Nephron progenitor cell (in vitro differentiated cells): ENCODE data around the gene QRICH1.
A peak's percentile ranks its signal among the peaks of the same experiment; 100 is the strongest.

Experiments used
- DNase-seq: peaks from one replicate; pipeline ENCODE4 v3.0.0; 2021
- H3K27ac Mint-ChIP-seq: 2 replicates; pipeline ENCODE4 v1.8.0; 2021; ENCODE audit warnings: mild to moderate bottlenecking, moderate library complexity, mixed read lengths
- H3K27me3 Mint-ChIP-seq: 2 replicates; pipeline ENCODE4 v1.8.0; 2021; ENCODE audit warnings: mild to moderate bottlenecking, low read depth, mixed read lengths; ENCODE audit not compliant: poor library complexity
- H3K36me3 Mint-ChIP-seq: 2 replicates; pipeline ENCODE4 v1.8.0; 2021; ENCODE audit warnings: low read depth, mixed read lengths
- H3K4me1 Mint-ChIP-seq: 2 replicates; pipeline ENCODE4 v1.8.0; 2021; ENCODE audit warnings: mixed read lengths
- H3K4me3 Mint-ChIP-seq: 2 replicates; pipeline ENCODE4 v1.8.0; 2021; ENCODE audit warnings: mild to moderate bottlenecking, moderate library complexity, mixed read lengths
- H3K9me3 Mint-ChIP-seq: 2 replicates; pipeline ENCODE4 v1.8.0; 2021; ENCODE audit warnings: mild to moderate bottlenecking, moderate library complexity, mixed read lengths
- CTCF ChIP-seq: fragments of 200-600 bp; sonication (generic); IDR thresholded peaks from 2 replicates; pipeline ENCODE4 v1.5.0; 2021; ENCODE audit warnings: antibody characterized with exemption

Gene QRICH1

GRCh38 chr3:49124991-49125670, 31.3 kb upstream of the QRICH1 start:
- H3K4me3 Mint-ChIP-seq, result no peak overlapping the region

DNA sequence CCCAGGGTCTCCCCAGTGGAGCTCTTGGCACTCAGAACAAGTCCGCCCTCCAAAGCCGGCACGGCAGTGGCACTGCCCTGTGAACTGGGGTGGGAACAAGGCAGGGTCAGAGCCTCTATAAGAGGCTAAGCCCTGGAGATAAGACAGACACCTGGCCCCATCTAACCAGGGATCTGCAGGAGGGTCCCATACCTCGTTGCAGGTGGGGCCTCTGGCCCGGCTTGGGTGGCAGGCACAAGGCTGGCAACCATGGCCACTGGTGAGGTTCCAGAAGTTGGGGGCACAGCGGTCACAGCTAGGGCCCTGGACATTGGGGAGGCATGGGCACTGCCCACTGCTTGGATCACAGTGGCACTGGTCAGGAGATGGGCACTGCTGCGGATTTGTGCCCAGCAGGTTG, 30.3 kb upstream of the QRICH1 start:
- Mint-ChIP-seq H3K36me3 (peaks cover 6% of the 10 kb centered on the region), H3K27me3 (no peaks in the 10 kb centered on the region), H3K4me3 (no peak overlapping the region), H3K4me1 (peaks cover 11% of the 10 kb centered on the region), H3K9me3 (no peaks in the 10 kb centered on the region), H3K27ac (no peak overlapping the region)
- no peak for DNase-seq
- TF ChIP-seq CTCF, result no peak

More at GRCh38 chr3:49124991-49125670, 31.3 kb upstream of the QRICH1 start:
- Mint-ChIP-seq H3K9me3 (no peaks in the 10 kb centered on the region), H3K27me3 (no peaks in the 10 kb centered on the region), H3K36me3 (peaks cover 5% of the 10 kb centered on the region), H3K4me1 (peaks cover 7% of the 10 kb centered on the region), H3K27ac (peak overlapping the region; percentile 11)
- TF ChIP-seq CTCF, result no peak
- peak; percentile 21 for DNase-seq

- Mint-ChIP-seq H3K4me1 (peaks cover 13% of the 10 kb centered on the region), H3K27ac (no peak overlapping the region), H3K27me3 (no peaks in the 10 kb centered on the region), H3K9me3 (no peaks in the 10 kb centered on the region), H3K4me3 (no peak overlapping the region), H3K36me3 (peaks cover 11% of the 10 kb centered on the region)
- no peak for DNase-seq
- TF ChIP-seq CTCF, result no peak
Measured at GRCh38 chr3:49123687-49124086, 29.8 kb upstream of the QRICH1 start.

- Mint-ChIP-seq H3K9me3 (no peaks in the 10 kb centered on the region), H3K4me3 (no peak overlapping the region), H3K36me3 (peaks cover 14% of the 10 kb centered on the region), H3K27me3 (no peaks in the 10 kb centered on the region), H3K4me1 (peaks cover 13% of the 10 kb centered on the region), H3K27ac (no peak overlapping the region)
- TF ChIP-seq CTCF, result no peak
- no peak for DNase-seq
Measured at GRCh38 chr3:49122886-49123545, 29.1 kb upstream of the QRICH1 start.

DNA sequence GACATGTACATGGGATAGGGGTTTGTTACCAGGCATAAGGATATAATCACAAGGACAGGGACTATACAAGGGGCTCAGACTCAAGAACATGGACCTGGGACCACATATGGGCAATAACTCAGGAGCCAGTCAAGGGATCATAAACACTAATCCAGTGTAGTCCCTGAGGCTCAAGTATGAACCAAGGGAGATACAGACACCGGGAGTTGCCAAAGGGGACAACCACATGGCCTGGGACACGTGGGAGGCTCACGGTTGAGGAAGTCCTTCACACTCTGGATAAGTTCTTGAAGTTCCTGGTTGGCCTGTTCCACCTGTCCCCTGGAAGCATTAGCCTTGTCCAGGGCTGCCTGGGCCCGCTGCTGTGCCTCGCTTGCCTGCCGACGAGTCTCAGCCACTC, 28.6 kb upstream of the QRICH1 start:
- Mint-ChIP-seq H3K36me3 (peaks cover 19% of the 10 kb centered on the region), H3K27ac (peak overlapping the region; percentile 84), H3K9me3 (no peaks in the 10 kb centered on the region), H3K27me3 (no peaks in the 10 kb centered on the region), H3K4me1 (peaks cover 13% of the 10 kb centered on the region), H3K4me3 (peak overlapping the region; percentile 92)
- no peak for TF ChIP-seq CTCF
- DNase-seq, result no peak

- DNase-seq, result no peak
- Mint-ChIP-seq H3K4me3 (peak overlapping the region; percentile 92), H3K36me3 (peaks cover 22% of the 10 kb centered on the region), H3K27ac (peak overlapping the region; percentile 84), H3K4me1 (peaks cover 13% of the 10 kb centered on the region), H3K9me3 (no peaks in the 10 kb centered on the region), H3K27me3 (no peaks in the 10 kb centered on the region)
- TF ChIP-seq CTCF, result no peak
Measured at GRCh38 chr3:49122022-49122421, 28.2 kb upstream of the QRICH1 start.
